ENCODE results near the gene TMEM169.
"Not testable (repeated sequence)": the region's sequence is repeated elsewhere in the genome, so short reads cannot be mapped to it uniquely, and the experiment has no call there.

TMEM169 gene

DNA sequence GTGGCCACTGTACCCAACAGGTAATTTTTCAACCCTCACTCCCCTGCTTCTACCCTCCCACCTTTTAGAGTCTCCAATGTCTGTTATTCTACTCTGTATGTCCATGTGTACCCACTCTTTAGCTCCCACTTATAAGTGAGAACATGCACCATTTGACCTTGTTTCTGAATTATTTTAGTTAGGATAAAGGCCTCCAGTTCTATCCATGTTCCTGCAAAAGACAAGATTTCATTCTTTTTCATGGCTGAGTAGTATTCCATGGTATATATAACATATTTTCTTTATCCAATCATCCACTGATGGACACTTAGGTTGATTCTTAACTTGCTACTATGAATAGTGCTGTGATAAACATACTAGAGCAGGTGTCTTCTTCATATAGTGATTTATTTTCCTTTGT, 9.2 kb upstream of the TMEM169 start:
- no peak for DNase-seq

DNA sequence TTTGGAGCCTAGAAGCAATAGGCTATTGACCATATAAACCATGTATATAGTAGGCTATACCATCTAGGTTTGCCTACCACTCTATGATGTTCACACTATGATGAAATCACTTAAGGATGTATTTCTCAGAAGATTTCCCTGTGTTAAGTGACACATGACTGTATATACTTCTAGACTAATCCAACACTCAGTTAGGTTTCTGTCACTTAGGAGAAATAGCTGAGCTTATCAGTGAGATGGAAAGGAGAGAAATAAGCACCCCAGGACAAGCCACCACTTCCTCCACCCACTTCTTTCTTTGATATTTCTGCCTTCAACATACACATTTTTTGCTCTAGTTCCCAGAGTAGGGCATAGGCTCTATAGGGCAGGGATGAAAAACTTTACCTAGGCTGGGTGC, 7.9 kb upstream of the TMEM169 start:
- no peak for DNase-seq

DNA sequence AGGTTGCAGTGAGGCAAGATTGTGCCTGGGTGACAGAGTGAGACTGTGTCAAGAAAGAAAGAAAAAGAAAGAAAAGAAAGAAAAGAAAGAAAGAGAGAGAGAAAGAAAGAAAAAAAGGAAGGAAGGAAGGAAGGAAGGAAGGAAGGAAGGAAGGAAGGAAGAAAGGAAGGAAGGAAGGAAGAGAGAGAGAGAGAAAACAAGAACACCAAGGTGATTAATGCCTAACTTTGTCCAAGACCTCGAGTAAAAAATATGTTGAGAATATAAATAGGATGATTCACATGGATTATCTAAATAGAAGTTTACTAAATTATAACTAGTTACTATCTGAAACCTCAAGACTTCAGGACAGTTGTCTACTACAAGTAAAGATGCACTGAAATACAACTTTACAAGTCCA, 7.3 kb upstream of the TMEM169 start:
- no peak for DNase-seq

DNA sequence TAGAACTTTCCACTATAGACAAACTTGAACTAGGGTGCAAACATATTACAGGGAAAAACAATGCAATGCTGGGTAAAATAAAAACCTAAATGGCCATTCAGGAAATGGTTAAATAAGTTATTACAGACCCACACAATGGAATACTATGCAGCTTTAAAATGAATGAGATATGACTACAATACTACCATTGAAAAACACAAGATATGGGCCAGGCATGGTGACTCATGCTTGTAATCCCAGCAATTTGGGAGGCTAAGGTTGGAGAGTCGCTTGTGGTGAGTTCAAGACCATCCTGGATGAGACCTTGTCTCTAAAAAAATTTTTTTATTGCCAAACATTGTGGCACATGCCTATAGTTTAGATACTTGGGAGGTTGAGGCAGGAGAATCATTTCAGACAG, 6.9 kb upstream of the TMEM169 start:
- DNase-seq: no peak

DNA sequence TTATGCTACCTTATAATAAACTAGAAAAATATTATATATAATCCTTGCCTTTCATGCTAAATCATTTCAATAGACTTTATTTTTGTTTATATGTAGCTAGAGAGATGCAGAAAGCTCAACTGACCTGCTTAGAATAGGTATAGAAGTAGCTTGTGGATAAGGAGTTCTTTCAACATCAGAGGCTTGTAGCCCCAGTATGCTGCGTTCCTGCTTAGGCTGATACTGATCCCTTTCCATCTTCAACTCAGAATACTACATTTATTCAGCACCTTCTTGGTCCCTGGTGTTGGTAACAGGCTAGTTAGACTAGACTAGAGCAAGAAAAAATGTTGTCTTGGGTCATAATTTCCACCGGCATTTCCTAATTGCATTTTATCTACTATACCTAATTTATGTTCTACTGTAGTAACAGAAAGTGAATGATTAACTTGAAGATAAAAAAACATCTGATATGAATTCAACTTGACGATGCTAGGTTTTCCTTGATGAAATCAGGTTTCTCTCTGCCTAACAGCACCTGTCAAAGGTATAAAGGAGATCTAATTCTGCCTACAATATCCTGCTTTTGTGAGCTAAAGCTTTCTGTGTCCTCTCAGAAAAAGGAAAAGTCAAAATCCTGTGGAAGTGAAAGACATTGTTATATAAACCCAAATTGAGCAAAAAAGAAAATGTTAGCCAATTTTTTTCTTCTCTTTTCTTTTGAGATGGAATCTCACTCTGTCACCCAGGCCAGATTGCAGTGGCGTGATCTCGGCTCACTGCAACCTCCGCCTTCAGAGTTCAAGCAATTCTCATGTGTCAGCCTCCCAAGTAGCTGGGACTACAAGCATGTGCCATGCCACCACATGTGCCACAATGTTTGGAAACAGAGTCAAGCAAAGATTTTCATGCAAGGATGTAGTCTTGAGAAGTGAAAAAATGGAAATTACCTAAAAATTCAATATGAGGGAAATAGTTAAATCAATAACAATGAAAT, 5.9 kb upstream of the TMEM169 start:
- DNase-seq: no peak

DNA sequence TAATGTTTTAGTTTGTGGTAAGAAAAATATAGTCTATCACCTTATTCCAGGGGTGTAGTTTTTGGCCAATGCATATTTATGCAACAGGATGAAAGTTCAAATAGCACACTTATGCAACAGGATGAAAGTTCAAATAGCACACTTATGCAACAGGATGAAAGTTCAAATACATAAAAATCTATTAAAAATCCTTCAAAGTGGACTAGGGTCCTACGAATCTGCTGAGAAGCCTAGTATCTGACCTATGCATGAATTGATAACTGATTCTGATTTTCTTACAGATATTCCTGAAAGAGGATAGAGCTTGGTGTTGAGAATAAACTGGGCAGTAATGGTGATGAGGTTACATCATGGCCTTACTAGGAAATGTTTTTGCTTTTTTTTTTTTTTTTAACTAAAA, 2.9 kb upstream of the TMEM169 start:
- no peak for DNase-seq

DNA sequence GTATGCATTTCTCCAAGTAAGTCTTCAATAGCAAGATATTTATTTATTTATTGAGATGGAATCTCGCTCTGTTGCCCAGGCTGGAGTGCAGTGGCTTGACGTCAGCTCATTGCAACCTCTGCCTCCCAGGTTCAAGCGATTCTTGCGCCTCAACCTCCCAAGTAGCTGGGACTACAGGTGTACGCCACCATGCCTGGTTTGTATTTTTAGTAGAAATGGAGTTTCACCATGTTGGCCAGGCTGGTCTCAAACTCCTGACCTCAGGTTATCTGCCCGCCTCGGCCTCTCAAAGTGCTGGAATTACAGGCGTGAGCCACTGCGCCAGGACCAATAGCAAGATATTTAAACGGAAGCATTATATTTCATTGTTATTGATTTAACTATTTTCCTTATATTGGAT, 1.7 kb upstream of the TMEM169 start:
- DNase-seq: not testable (repeated sequence)

DNA sequence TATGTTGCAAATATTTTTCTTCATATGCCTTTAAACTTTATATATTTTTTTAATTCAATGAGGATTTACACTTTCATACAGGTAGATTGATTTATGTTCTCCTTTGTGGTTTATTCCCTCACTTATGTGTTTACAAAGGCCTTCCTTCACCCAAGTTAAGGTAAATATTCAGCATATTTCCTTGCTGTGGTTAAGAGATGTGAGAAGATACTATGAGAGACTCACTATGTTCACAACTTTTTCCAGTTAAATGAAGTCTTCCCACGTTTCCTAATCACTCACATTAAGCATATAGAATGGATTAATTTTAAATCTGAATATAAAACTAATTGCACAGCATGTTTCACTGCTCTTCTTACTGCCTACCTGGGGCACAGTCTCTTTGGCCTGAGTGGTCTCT, 707 bp upstream of the TMEM169 start:
- DNase-seq: no peak

DNA sequence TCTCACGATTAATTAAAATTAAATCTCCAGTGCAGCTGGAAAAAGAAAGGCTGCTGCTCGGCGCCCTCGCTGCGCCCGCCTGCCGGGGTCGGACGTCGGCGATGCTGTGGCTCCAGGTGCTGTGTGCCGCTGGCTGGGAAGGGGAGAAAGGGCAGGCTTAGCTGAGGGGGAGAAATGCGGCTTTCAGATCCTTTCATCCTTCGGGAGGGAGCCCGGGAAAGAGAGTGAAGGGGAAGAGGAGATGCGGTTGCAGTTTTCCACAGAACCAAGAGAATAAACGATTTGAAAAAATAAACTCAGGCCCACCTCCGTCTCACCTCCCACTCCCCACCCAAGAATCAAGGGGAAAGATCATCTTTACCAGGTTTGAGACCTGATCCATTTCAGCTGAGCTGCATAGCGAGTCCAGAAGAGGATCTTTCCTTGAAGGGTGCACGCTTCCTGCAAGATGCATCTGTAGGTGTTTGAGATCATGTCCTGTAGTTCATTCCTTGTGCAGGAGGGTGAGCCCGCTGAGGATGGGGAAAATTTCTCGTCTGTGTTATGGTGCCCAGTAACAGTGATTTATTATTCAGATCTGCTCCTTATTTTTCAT, 495 bp downstream of the TMEM169 start:
- no peak for DNase-seq

DNA sequence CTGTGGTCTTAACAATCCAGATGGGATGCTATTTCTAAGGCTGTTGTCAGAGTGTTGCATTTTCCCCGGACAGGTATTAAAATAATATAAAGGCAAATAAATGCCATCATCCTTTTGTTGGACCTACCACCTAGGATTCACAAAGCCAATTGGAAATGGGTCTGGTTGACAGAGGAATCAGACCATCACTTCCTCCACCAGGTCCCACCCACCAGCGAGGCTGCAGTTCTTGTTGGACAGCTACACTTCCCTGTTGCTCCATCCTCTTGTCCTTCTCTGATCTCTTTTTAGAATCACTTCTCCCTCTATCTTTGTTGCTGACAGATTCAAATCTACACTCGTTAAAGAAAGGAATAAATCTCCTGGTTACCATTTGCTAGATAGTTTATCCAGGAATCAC, 1.1 kb downstream of the TMEM169 start:
- DNase-seq: no peak

DNA sequence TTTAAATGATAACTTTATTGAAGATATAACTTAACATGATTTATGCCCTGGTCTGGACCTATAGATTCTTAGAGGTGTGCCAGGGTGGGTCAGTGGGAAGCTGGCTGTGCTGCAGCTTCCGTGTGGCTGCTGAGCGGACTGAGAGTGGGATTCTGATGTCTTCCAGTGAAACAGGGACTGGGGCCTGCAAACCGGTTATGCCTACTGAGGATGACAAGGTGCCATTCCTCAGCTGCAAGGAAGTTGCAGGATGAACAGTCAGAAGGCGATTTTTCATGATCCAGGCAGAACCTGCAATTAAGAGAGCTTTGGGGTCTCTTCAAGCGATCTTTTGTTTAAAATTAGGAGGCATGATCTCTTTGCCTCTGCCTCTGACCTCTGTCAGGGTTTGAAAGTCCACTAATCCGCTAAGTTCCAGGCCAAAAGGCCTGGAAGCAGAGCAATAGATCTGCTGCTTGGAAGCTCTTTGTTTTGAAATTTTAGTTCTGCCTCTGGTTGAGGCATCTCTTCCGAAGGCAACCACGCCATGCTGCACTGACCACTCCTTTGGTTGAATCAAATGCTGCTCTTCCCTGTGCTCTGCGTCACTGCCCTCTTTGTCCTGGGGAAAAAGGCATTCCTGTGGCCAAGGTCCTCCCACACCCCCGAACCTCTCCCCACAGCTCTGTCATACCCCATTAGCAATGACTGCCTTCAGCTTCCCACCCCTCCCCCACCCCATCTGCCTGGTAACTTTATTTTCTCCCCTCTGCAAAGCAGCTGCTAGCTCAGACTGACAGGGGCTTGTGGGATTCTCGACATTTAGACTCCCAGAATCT, 2.0 kb downstream of the TMEM169 start:
- peak; percentile 52 for DNase-seq

DNA sequence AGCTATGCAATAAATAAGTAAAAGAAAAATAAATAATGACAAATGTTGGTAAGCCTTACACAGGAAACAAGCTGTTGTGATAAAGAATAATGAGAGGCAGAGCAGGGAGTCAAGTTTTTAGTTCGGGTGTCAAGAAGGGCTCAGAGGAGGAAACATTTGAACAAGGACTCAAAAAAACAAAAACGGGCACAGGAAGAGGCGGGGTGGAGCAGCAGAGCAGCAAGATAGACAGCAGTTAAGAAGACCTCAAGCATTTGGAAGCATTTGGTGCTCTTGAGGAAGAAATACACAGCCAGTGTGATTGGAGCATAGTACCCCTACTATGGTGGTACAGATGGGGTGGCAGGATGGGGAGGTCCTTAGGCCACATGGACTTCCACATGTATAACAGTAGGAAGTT, 2.8 kb downstream of the TMEM169 start:
- DNase-seq: no peak

DNA sequence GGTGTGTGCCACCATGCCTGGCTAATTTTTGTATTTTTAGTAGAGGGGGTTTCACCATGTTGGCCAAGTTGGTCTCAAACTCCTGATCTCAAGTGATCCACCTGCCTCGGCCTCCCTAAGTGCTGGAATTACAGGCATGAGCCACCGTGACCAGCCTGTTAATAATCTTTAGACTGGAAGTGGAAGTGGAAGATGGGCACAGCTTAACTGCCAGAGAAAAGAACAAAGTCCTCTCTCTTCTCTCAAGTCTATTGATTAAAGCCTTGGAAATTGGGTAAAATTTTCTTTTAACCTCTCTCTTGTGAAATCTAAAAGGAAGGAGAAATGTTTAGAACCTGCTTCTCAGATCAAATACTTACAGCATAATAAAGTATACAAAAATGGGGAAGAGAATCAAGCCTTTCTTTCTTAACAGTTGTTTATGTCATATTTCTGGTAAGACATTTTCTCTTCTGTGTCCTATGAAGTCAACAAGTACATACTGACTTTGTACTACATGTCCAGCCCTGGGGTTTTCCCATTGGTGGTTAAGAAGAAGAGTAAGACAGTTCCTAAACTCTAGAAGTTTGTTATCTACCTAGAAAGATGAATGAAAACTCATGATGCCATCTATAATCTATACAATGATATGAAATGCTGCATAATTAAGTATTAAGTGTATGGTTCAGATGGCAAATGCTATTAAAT, 4.6 kb downstream of the TMEM169 start:
- no peak for DNase-seq

DNA sequence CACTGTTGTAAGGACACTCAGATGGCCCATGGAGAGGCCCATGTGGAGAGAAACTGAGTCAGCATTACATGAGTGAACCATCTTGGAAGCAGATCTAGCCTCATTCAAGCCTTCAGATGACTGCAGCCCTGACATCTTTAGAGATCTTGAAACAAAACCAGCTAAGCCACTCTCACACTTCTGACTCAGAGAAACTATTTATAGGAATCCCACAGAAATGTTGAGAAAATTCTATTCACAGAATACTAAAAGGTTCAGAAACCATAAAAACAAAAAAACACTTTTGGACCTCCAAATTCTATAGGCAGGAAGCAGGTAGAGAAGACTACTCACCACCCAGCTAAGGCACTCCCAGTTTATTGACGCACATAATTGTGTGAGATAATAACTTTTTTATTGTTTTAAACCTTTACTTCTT, 8.7 kb downstream of the TMEM169 start:
- no peak for DNase-seq

DNA sequence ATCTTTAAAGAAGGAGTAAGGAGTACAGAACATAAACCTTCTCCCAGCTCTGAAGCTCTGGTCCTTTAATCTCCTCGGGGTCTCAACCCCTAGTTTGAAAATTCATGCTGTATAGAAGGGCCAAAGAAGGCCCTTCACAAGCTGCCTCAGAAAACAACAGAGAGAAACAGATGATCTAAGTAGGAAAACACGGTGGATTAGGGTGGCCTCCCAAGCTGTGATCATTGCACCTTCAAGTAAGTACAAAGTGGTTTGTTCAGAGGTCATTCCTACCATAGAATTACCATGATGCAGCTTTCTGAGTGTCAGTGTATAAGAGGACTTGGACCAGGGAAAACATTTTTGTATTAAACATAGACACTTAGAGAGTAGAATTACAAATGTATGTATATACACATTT, 10.9 kb downstream of the TMEM169 start:
- no peak for DNase-seq

DNA sequence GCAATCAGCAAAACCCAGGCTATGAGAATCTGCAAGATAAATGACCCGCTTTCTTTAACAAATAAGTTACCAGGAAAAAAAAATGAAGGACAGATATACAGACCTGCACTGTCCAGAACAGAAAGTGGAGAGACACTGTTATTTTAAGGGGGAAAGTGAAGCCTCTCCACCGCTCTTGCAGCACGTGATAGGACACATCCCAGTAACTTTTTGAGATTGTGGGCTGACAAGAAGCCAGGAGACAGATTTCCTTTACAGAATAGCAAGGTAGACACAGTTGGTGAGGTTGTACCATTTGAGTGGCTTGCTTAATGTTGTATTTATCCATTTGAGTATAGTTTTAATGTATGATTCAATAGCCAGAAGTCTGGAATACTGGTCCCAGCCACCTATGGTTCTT, 13.0 kb downstream of the TMEM169 start:
- DNase-seq: no peak

DNA sequence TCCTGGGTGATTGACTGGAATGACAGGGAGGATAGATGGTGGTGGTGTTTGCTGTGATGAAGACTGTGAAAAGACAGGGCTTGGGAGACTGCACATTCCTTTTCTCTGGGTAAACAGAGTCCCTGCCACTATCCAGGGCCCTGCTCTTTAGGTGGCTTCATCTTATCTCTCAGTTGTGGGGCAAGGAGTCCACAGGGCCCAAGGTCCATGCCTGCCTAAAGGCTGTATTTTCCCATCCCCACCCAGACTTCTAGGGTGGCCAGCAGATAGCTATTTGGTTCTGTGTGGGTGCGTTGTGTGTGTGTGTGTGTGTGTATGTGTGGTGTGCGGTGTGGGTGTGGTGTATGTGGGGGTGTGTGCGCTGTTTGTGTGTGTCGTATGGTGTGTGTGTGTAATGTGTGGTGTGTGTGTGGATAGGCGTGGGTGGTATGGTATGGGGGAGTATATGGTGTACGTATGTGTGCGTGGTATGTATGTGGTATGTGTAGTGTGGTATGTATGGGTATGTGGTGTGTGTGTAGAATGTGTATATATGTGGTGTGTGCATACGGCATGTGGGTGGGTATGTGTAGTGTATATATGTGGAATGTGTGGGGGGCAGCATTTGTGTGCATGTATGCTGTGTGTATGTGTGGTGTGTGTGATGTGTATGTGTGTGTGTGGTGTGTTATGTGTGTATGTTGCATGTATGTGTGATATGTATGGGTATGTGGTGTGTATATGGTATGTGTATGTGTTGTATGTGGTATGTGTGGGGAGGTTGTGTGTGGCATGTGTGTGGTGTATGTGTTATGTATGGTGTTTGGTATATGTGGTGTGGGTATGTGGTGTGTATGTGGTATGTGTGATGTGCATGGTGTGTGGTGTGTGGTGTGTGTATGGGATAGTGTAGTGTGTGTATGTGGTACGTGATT, 17.0 kb downstream of the TMEM169 start:
- no peak for DNase-seq

DNA sequence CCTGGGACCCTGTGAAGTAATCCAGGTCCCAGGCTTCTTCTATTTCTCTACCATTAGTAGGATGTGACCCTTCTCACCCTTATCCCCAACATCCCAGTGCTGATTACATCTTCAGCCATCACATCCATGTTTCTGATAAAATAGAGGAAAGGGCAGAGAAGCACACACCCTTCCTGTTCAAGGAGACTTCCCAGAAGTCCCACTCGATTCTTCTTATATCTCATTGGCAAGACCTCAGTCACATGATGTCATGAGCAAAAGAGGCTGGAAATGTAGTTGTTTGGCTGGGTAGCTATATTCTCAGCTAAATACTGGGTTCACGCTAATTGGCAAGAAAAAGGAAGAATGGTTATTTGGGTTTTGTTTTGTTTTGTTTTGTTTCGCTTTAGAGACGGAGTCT, 19.4 kb downstream of the TMEM169 start:
- no peak for DNase-seq

DNA sequence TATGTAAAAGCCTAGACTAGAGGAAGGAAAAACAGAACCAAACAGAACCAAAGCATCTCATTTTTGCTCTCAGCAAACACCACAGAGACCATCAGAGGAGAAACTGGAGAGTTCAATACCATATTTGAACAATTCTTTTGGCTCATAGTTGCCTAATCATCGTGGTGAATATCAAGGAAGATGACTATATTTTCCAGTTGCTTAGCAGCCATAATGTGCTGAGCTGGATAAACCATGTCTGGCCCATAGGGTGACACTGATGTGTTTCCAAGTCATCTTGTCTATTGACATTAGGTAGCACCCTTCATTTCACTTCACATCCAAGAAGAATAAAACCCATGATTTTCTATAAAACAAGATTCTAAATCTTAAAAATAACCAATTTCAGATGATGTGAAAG, 21.5 kb downstream of the TMEM169 start:
- no peak for DNase-seq

DNA sequence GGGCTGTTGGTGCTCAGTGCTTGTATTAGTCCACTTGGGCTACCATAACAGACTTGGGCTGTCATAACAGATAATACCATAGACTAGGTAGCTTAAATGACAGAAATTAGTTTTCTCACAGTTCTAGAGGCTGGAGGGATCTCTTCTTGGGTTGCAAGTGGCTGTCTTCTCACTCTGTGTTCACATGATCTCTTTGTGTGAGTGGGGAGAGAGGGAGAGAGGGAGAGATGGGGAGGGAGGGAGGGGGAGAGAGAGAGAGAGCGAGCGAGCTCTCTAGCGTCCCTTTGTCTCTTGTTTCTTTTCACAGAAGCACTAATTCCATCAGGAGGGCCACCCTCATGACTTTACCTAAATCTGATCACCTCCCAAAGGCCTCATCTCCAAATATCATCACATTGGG, 23.0 kb downstream of the TMEM169 start:
- no peak for DNase-seq

DNA sequence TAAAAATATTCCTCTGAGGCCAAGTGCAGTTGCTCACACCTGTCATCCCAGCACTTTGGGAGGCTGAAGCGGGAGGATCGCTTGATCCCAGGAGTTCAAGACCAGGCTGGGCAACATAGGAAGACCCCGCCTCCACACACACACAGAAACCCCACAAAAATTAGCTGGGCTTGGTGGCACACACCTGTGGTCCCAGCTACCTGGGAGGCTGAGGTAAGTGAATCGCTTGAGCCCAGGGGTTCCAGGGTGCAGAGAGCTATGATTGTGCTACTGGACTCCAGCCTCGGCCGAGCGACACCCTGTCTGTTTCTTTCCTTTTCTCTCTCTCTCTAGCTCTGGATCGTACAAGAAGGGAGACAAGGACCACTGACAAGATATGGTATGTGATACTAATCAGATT, 25.6 kb downstream of the TMEM169 start:
- DNase-seq: no peak

DNA sequence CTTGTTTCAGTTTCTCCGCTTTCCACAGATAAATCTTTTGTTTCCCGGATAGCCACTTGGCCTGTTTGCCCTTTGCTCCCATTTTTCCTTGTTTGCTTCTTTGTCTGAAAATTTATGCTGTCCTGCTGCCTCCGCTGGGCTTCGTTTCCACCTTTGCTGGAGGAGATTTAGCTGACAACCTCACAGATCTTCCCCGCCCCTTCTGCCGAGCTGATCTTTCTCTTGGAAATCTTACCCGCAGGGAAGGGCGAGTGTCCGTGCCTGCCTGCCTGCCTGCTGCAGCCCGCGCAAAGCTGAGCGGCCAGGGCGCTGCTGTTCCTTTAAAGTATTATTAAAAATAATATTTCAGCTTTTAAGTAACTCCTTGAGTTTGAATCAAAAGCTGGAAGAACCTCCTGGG, 26.0 kb downstream of the TMEM169 start:
- no peak for DNase-seq
